ENCODE results near the gene ZAR1.
"Not testable (repeated sequence)": the region's sequence is repeated elsewhere in the genome, so short reads cannot be mapped to it uniquely, and the experiment has no call there.

Gene ZAR1

DNA sequence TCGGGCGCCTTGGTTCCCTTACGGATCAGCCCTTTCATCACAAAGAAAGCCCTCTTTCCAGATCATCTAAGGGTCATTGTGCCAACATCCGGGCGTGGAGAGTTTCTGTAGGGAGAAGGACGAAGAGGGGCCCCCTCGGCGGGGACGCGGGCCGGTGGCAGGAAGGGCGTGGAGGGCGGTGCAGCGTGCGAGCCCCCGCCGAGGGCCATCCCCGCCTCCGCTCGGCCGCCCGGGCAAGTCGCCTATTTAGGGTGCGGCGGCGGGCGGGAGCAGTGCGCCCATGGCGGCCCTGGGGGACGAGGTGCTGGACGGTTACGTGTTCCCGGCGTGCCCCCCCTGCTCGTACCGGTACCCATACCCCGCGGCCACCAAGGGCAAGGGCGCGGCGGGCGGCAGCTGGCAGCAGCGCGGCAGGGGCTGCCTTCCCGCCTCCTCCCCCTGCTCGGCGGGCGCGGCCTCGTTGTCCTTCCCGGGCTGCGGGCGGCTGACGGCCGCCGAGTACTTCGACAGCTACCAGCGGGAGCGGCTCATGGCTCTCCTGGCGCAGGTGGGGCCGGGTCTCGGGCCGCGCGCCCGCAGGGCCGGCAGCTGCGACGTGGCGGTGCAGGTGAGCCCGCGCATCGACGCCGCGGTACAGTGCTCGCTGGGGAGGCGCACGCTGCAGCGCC, at the start of gene ZAR1:
Gene ZAR1, plus strand, starts transcription at position 241 of the 668 bp plus-strand sequence. Its CDS starts 40 bp downstream, at position 281.
- no peaks in the 10 kb centered on the region for H3K9me3 ChIP-seq (ENCODE audit: insufficient read depth, low read length)
- no peaks in the 10 kb centered on the region for H3K27me3 ChIP-seq (ENCODE audit: insufficient read depth, insufficient read length)
- H3K36me3 ChIP-seq (ENCODE audit: insufficient read depth, insufficient read length, low read length): peaks cover 18% of the 10 kb centered on the region
- no peak within 1 kb of the TSS for H3K4me3 ChIP-seq (ENCODE audit: insufficient read length, low read depth)
- no peaks in the 10 kb centered on the region for H3K4me1 ChIP-seq (ENCODE audit: insufficient read depth, insufficient read length)
- TF ChIP-seq SUZ12 (IDR thresholded peaks at IDR 0.05; ENCODE audit: extremely low read depth, insufficient read depth, insufficient read length) (no peak), YY1 (IDR thresholded peaks at IDR 0.05; ENCODE audit: insufficient read depth, insufficient read length) (no peak), ZNF274 (IDR thresholded peaks at IDR 0.05; ENCODE audit: low read depth, low read length) (no peak)
- no peak within 1 kb of the TSS for H3K9ac ChIP-seq (ENCODE audit: insufficient read length, low read depth)
- DNase-seq (ENCODE audit: low read depth, low spot score): no peak

DNA sequence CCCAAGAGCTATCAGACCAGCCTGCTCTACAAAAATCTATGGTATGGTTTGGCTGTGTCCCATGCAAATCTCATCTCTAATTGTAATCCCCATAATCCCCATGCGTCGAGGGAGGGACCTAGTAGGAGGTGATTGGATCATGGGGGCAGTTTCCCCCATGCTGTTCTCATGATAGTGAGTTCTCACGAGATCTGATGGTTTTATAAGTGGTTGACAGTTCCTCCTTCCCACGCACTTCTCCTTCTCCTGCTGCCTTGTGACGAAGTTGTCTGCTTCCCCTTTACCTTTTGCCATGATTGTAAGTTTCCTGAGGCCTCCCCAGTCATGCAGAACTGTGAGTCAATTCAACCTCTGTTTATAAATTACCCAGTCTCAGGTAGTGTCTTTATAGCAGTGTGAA, 49.1 kb upstream of the ZAR1 start:
- H3K27me3 ChIP-seq (ENCODE audit: insufficient read depth, insufficient read length); H3K4me3 ChIP-seq (ENCODE audit: insufficient read length, low read depth); H3K4me1 ChIP-seq (ENCODE audit: insufficient read depth, insufficient read length); H3K9me3 ChIP-seq (ENCODE audit: insufficient read depth, low read length); DNase-seq (ENCODE audit: low read depth, low spot score); H3K36me3 ChIP-seq (ENCODE audit: insufficient read depth, insufficient read length, low read length); H3K9ac ChIP-seq (ENCODE audit: insufficient read length, low read depth): not testable (repeated sequence)

GRCh38 chr4:48445704-48446103, 44.3 kb upstream of the ZAR1 start:
- DNase-seq (ENCODE audit: low read depth, low spot score): no peak
- no peaks in the 10 kb centered on the region for H3K9me3 ChIP-seq (ENCODE audit: insufficient read depth, low read length)
- no peaks in the 10 kb centered on the region for H3K36me3 ChIP-seq (ENCODE audit: insufficient read depth, insufficient read length, low read length)
- TF ChIP-seq ZNF274 (IDR thresholded peaks at IDR 0.05; ENCODE audit: low read depth, low read length): no peak
- TF ChIP-seq SUZ12 (IDR thresholded peaks at IDR 0.05; ENCODE audit: extremely low read depth, insufficient read depth, insufficient read length): no peak
- no peak for TF ChIP-seq YY1 (IDR thresholded peaks at IDR 0.05; ENCODE audit: insufficient read depth, insufficient read length)
- H3K4me3 ChIP-seq (ENCODE audit: insufficient read length, low read depth): no peak overlapping the region
- H3K27me3 ChIP-seq (ENCODE audit: insufficient read depth, insufficient read length): no peaks in the 10 kb centered on the region
- no peaks in the 10 kb centered on the region for H3K4me1 ChIP-seq (ENCODE audit: insufficient read depth, insufficient read length)
- no peak overlapping the region for H3K9ac ChIP-seq (ENCODE audit: insufficient read length, low read depth)

DNA sequence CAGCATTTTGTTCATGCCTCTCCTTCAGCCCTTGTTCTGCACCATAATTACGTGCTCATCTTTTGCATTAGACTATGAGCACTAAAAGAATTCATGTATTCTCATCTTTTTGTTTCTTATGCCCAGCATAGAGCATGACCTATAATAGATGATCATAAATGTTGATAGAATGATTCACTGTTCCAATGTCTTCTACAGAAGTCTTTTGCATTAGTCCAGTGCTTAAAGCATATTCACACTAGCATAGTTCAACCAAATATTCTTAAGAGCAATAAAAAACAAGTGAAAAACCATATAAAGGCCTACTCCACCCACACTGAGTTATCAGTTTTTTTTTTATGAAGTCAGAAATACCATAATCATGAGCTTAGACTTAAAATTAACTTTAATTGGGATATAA, 43.4 kb upstream of the ZAR1 start:
- no peak overlapping the region for H3K9ac ChIP-seq (ENCODE audit: insufficient read length, low read depth)
- H3K9me3 ChIP-seq (ENCODE audit: insufficient read depth, low read length): no peaks in the 10 kb centered on the region
- no peak overlapping the region for H3K4me3 ChIP-seq (ENCODE audit: insufficient read length, low read depth)
- no peak for DNase-seq (ENCODE audit: low read depth, low spot score)
- no peaks in the 10 kb centered on the region for H3K4me1 ChIP-seq (ENCODE audit: insufficient read depth, insufficient read length)
- TF ChIP-seq YY1 (IDR thresholded peaks at IDR 0.05; ENCODE audit: insufficient read depth, insufficient read length): no peak
- TF ChIP-seq ZNF274 (IDR thresholded peaks at IDR 0.05; ENCODE audit: low read depth, low read length): no peak
- no peaks in the 10 kb centered on the region for H3K36me3 ChIP-seq (ENCODE audit: insufficient read depth, insufficient read length, low read length)
- H3K27me3 ChIP-seq (ENCODE audit: insufficient read depth, insufficient read length): no peaks in the 10 kb centered on the region

DNA sequence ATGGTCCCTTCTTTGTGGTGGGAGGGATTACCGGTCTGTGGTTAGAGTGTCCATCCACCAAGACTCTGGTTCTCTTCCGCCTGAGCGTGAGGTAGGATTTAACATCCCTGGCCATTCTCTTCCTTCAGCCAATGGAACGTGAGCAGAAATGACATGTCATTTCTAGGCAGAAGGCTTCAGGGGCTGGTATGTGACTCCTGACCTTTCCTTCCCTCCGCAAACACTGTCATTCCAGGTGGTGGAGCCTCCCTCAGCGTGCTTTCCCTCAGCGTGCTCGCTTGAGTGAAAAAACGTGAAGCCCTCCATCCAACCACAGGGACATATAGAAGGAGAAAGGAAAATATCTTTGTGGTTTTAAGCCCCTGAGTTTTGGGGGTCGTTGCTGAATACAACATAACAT, 40.9 kb upstream of the ZAR1 start:
- Histone ChIP-seq H3K9me3 (ENCODE audit: insufficient read depth, low read length) (no peaks in the 10 kb centered on the region), H3K27me3 (ENCODE audit: insufficient read depth, insufficient read length) (no peaks in the 10 kb centered on the region), H3K4me1 (ENCODE audit: insufficient read depth, insufficient read length) (no peaks in the 10 kb centered on the region), H3K9ac (ENCODE audit: insufficient read length, low read depth) (no peak overlapping the region), H3K4me3 (ENCODE audit: insufficient read length, low read depth) (no peak overlapping the region), H3K36me3 (ENCODE audit: insufficient read depth, insufficient read length, low read length) (no peaks in the 10 kb centered on the region)
- no peak for TF ChIP-seq SUZ12 (IDR thresholded peaks at IDR 0.05; ENCODE audit: extremely low read depth, insufficient read depth, insufficient read length)
- no peak for TF ChIP-seq YY1 (IDR thresholded peaks at IDR 0.05; ENCODE audit: insufficient read depth, insufficient read length)
- TF ChIP-seq ZNF274 (IDR thresholded peaks at IDR 0.05; ENCODE audit: low read depth, low read length): no peak
- DNase-seq (ENCODE audit: low read depth, low spot score): no peak

DNA sequence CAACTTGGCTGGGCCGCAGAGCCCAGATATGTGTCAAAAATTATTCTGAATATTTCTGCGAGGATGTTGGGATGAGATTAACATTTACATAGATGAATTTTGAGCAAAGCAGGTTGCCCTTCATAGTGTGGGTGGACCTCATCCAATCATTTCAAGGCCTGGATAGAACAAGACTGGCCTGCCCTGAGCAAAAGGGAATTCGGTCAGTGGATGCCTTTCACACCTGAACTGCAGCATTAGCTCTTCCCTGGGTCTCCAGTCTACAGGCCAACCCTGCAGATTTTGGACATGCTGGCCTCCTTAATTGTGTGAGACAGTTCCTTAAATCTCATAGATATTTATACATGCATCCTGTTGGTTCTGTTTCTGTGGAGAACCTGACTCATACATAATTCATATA, 39.3 kb upstream of the ZAR1 start:
- Histone ChIP-seq H3K4me3 (ENCODE audit: insufficient read length, low read depth) (no peak overlapping the region), H3K36me3 (ENCODE audit: insufficient read depth, insufficient read length, low read length) (no peaks in the 10 kb centered on the region), H3K9me3 (ENCODE audit: insufficient read depth, low read length) (no peaks in the 10 kb centered on the region), H3K9ac (ENCODE audit: insufficient read length, low read depth) (no peak overlapping the region), H3K27me3 (ENCODE audit: insufficient read depth, insufficient read length) (no peaks in the 10 kb centered on the region), H3K4me1 (ENCODE audit: insufficient read depth, insufficient read length) (no peaks in the 10 kb centered on the region)
- TF ChIP-seq YY1 (IDR thresholded peaks at IDR 0.05; ENCODE audit: insufficient read depth, insufficient read length) (no peak), ZNF274 (IDR thresholded peaks at IDR 0.05; ENCODE audit: low read depth, low read length) (no peak), SUZ12 (IDR thresholded peaks at IDR 0.05; ENCODE audit: extremely low read depth, insufficient read depth, insufficient read length) (no peak)
- DNase-seq (ENCODE audit: low read depth, low spot score): no peak

DNA sequence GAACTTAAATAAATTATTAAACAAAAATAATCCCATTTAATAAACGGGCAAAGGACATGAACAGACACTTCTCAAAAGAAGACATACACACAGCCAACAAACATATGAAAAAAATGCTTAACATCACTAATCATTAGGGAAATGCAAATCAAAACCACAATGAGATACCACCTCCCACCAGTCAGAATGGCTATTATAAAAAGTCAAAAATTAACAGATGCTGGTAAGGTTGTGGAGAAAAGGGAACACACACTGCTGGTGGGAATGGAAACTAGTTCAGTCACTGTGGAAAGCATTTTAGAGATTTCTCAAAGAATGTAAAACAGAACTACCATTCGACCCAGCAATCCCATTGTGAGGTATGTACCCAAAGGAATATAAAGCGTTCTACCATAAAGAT, 38.4 kb upstream of the ZAR1 start:
- H3K27me3 ChIP-seq (ENCODE audit: insufficient read depth, insufficient read length); H3K4me1 ChIP-seq (ENCODE audit: insufficient read depth, insufficient read length); H3K9me3 ChIP-seq (ENCODE audit: insufficient read depth, low read length); H3K9ac ChIP-seq (ENCODE audit: insufficient read length, low read depth); H3K4me3 ChIP-seq (ENCODE audit: insufficient read length, low read depth); DNase-seq (ENCODE audit: low read depth, low spot score); H3K36me3 ChIP-seq (ENCODE audit: insufficient read depth, insufficient read length, low read length): not testable (repeated sequence)

GRCh38 chr4:48454591-48454990, 35.5 kb upstream of the ZAR1 start:
- Histone ChIP-seq H3K4me3 (ENCODE audit: insufficient read length, low read depth) (no peak overlapping the region), H3K9ac (ENCODE audit: insufficient read length, low read depth) (no peak overlapping the region), H3K36me3 (ENCODE audit: insufficient read depth, insufficient read length, low read length) (no peaks in the 10 kb centered on the region), H3K9me3 (ENCODE audit: insufficient read depth, low read length) (no peaks in the 10 kb centered on the region), H3K4me1 (ENCODE audit: insufficient read depth, insufficient read length) (no peaks in the 10 kb centered on the region), H3K27me3 (ENCODE audit: insufficient read depth, insufficient read length) (no peaks in the 10 kb centered on the region)
- DNase-seq (ENCODE audit: low read depth, low spot score): no peak
- TF ChIP-seq SUZ12 (IDR thresholded peaks at IDR 0.05; ENCODE audit: extremely low read depth, insufficient read depth, insufficient read length) (no peak), YY1 (IDR thresholded peaks at IDR 0.05; ENCODE audit: insufficient read depth, insufficient read length) (no peak), ZNF274 (IDR thresholded peaks at IDR 0.05; ENCODE audit: low read depth, low read length) (no peak)
